A673 (cell line): ENCODE results near the gene CASP9. TPM values are rescaled to one million over a fixed set of nuclear protein-coding genes. Genes with fewer than 3 reads are reported as not detected.

Experiments used
- BruUV-seq: library from RNA; stranded (reverse); fragments of 400-500 nt; replicated peaks from 2 replicates; lab custom pipeline; 2021; lab: Mats Ljungman, UMichigan
- CTCF ChIA-PET: fragments of 300-600 bp; sonication (Branson Sonifier 250); formaldehyde crosslinking; loops from one replicate; lab custom pipeline; 2022; ENCODE audit warnings: antibody characterized with exemption; lab: Charles Lee
- POLR2A ChIA-PET: fragments of 300-600 bp; sonication (Branson Sonifier 250); formaldehyde crosslinking; loops from one replicate; lab custom pipeline; 2022; ENCODE audit warnings: antibody characterized with exemption; ENCODE audit not compliant: low non-redundant PET; lab: Charles Lee
- DNase-seq: peaks from one replicate; pipeline ENCODE4 v3.0.0-alpha.2; 2015; ENCODE audit warnings: low spot score
- H3K27ac ChIP-seq: fragments of 200-600 bp; sonication (generic); 2 replicates; pipeline ENCODE4 v1.5.1; 2016; ENCODE audit warnings: mixed run types, low read depth, mild to moderate bottlenecking, mixed read lengths, antibody characterized with exemption, low read length; ENCODE audit not compliant: poor library complexity, severe bottlenecking
- H3K27me3 ChIP-seq: fragments of 200-600 bp; sonication (generic); replicated peaks from 2 replicates; pipeline ENCODE4 v1.6.1; 2017; ENCODE audit warnings: mixed run types, low read depth, mild to moderate bottlenecking, mixed read lengths, antibody characterized with exemption, low read length; ENCODE audit not compliant: insufficient read depth, poor library complexity
- H3K36me3 ChIP-seq: fragments of 200-600 bp; sonication (generic); 2 replicates; pipeline ENCODE4 v1.6.1; 2016; ENCODE audit warnings: mixed run types, mild to moderate bottlenecking, mixed read lengths, antibody characterized with exemption, low read length; ENCODE audit not compliant: insufficient read depth, poor library complexity, severe bottlenecking
- H3K4me1 ChIP-seq: fragments of 200-600 bp; sonication (generic); 2 replicates; pipeline ENCODE4 v1.6.1; 2017; ENCODE audit warnings: mixed run types, mild to moderate bottlenecking, mixed read lengths, antibody characterized with exemption, low read length; ENCODE audit not compliant: insufficient read depth, poor library complexity, severe bottlenecking
- H3K4me3 ChIP-seq: fragments of 200-600 bp; sonication (generic); 2 replicates; pipeline ENCODE4 v1.5.1; 2016; ENCODE audit warnings: low read depth, mixed run types, mild to moderate bottlenecking, mixed read lengths, low read length; ENCODE audit not compliant: poor library complexity, severe bottlenecking
- H3K9me3 ChIP-seq: fragments of 200-600 bp; sonication (generic); 2 replicates; pipeline ENCODE4 v1.6.1; 2016; ENCODE audit warnings: mixed run types, low read depth, mild to moderate bottlenecking, mixed read lengths, antibody characterized with exemption, low read length; ENCODE audit not compliant: poor library complexity, severe bottlenecking
- EZH2 ChIP-seq: fragments of 200-600 bp; sonication (generic); IDR thresholded peaks from 2 replicates; pipeline ENCODE4 v1.6.1; 2017; ENCODE audit warnings: borderline replicate concordance, low read depth, mild to moderate bottlenecking, mixed read lengths, antibody characterized with exemption, low read length; ENCODE audit not compliant: poor library complexity, severe bottlenecking
- intact Hi-C: fragments of 100-400 bp; cut with micrococcal nuclease; formaldehyde crosslinking; loops from one replicate; pipeline ENCODE4 v1.10.0; 2022; ENCODE audit not compliant: unreplicated experiment
- total RNA-seq: library from RNA; stranded (reverse); gene quantifications from 2 replicates; pipeline ENCODE4 v1.2.3, GENCODE V29; 2021
- TF ChIP-seq, protein P1 (sequence below): fragments of 300-800, 200-600 bp; sonication (generic); conservative IDR thresholded peaks from 2 replicates; pipeline ENCODE4 v1.5.1; 2017; ENCODE audit warnings: low read depth, mild to moderate bottlenecking, antibody characterized with exemption, low read length, moderate library complexity, mixed read lengths

Gene CASP9
- total RNA-seq, 1 experiment from 2014 or later: 7.0 TPM

DNA sequence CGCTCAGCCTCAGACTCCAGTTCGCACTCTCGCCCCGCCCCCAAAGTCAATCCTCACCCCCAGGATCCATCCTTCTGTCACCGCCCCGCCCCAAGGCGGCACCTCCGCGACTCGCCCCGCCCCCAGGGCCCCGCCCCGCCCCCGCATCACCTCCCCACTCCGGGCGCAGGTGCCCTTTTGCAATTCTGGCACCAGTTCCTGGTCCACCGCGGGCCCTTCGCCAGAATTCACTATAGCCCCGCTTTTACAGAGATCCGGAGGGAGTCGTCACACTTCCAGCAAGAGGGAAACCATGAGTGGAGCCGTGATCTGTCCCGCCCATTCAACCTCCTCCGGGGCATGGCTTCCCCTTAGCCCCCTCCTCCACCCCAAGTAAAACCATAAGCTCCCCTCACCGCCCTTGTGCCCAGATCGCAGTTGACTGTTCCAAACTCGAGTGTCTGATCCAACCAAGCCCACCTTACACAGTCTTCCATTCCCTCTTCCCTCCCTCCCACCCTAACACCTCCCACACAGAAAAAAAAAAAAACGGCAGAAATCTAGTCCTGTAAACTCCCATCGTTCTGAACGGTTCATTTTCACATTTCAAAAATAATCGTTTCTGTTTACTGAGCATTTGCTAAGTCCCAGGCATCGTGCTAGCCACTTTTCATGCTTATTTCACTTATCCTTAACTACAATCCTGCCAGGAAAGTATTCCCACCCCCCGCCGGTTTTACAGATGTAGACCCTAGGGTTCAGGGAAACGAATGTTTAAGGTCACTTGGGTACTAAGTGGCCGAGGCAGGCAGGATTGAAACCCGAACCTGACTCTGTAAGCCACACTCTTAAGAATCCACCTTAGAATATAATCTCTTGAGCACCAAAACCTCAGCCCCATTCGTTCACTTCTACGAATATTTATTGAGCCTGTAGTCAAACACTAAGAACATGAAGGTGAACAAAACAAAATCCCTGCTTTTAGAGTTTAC, 1.3 kb upstream of the CASP9 start:
- CTCF ChIA-PET: no interaction called here
- Histone ChIP-seq H3K9me3 (no peaks in the 10 kb centered on the region), H3K27ac (peak overlapping the region; percentile 4), H3K4me3 (peak overlapping the region; percentile 93), H3K27me3 (no peaks in the 10 kb centered on the region), H3K36me3 (no peaks in the 10 kb centered on the region), H3K4me1 (peaks cover 14% of the 10 kb centered on the region)
- no TSS peak for BruUV-seq
- POLR2A ChIA-PET: interaction anchor here (0.7 kb wide), 1 partner anchor 555 kb away, joined by 16 read pairs; no protein-coding TSS in a partner anchor
- TF ChIP-seq, protein P1, sequence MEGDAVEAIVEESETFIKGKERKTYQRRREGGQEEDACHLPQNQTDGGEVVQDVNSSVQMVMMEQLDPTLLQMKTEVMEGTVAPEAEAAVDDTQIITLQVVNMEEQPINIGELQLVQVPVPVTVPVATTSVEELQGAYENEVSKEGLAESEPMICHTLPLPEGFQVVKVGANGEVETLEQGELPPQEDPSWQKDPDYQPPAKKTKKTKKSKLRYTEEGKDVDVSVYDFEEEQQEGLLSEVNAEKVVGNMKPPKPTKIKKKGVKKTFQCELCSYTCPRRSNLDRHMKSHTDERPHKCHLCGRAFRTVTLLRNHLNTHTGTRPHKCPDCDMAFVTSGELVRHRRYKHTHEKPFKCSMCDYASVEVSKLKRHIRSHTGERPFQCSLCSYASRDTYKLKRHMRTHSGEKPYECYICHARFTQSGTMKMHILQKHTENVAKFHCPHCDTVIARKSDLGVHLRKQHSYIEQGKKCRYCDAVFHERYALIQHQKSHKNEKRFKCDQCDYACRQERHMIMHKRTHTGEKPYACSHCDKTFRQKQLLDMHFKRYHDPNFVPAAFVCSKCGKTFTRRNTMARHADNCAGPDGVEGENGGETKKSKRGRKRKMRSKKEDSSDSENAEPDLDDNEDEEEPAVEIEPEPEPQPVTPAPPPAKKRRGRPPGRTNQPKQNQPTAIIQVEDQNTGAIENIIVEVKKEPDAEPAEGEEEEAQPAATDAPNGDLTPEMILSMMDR: no peak
- no peak for TF ChIP-seq EZH2
- intact Hi-C loops: no loop called here
- peak; percentile 14 for DNase-seq

DNA sequence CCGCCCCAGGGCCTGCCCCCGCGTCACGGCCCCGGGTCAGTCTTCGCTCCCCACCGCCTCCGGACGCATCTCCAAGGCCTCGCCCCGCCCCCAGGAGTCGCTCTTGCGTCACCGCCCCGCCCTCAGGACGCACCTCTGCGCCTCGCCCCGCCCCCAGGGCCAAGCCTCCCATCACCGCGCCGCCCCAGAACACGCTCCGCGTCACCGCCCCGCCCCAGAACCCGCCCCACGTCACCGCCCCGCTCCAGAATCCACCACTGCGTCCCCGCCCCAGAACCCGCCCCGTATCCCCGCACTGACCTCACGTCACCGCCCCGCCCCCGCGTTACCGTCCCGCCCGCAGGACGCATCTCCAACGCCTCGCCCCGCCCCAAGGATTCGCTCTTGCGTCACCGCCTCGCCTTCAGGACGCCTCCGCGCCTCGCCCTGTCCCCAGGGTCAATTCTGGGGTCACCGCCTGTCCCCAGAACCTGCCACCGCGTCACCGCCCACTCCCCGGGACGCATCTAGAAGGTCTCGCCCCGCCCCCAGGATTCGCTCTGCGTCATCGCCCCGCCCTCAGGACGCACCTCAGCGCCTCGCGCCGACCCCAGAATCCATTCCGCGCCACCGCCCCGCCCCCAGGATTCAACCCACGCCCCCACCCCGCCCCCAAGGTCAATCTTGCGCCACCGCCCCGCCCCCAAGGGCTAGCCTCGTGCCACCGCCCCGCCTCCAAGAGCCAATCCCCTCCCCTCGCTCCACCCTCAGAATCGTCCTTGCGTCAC, 451 bp upstream of the CASP9 start:
- H3K4me3 ChIP-seq: peak overlapping the region; percentile 93
- CTCF ChIA-PET: no interaction called here
- TF ChIP-seq EZH2: no peak
- TF ChIP-seq, protein P1: no peak
- peaks cover 14% of the 10 kb centered on the region for H3K4me1 ChIP-seq
- BruUV-seq: no TSS peak
- H3K27ac ChIP-seq: peak overlapping the region; percentile 98
- peak; percentile 98 for DNase-seq
- no peaks in the 10 kb centered on the region for H3K9me3 ChIP-seq
- POLR2A ChIA-PET: interaction anchor here (0.7 kb wide), 1 partner anchor 556 kb away, joined by 16 read pairs; no protein-coding TSS in a partner anchor
- intact Hi-C loops: no loop called here
- no peaks in the 10 kb centered on the region for H3K36me3 ChIP-seq
- H3K27me3 ChIP-seq: no peaks in the 10 kb centered on the region

DNA sequence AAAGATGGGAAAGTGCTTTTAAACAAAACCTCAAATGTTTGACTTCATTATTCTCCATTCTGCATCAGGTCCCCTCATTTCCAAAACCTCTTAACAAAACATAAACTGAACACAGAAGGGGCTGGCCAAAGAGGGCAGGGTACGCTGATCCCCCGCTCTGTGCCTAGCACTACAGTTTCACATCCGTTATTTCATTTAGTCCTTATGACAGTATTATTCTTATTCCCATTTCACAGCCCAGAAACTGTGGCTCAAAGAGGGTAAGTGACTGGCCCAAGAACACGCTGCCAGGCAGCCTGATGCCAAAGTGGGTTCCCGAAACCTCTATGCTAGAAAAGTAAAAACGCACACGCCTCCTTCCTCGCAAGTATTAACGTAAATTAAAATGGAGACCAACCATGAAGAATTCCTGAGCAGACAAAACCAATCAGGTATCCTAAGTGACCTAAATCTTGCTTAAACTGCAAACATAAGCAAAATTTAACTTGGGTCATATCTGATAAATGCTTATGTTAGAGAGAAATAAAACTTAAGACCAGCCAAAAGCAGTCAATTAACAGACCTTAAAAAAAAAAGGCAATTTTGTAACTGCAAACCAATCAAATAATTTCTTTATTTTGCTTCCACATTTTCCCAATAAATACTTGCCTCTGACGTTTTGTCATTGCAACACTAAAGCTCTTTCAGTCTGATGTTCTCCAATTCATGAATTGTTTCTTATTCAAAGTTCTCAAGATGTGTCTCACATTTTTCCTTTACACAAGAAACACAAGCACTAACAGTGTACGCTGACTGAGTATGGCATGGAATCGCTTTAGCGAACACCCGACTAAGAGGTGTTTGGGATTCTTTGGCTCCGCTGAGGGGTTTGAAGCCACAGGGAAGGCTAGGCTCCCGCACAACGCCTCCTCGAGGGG, 653 bp downstream of the CASP9 start:
- H3K9me3 ChIP-seq: no peaks in the 10 kb centered on the region
- H3K27ac ChIP-seq: peak overlapping the region; percentile 79
- no peaks in the 10 kb centered on the region for H3K27me3 ChIP-seq
- TF ChIP-seq, protein P1: no peak
- no peak for TF ChIP-seq EZH2
- TSS peak; percentile 55 for BruUV-seq
- H3K4me3 ChIP-seq: peak overlapping the region; percentile 93
- peak; percentile 51 for DNase-seq
- H3K4me1 ChIP-seq: peaks cover 14% of the 10 kb centered on the region
- ChIA-PET CTCF (no interaction called here), POLR2A (no interaction called here)
- H3K36me3 ChIP-seq: no peaks in the 10 kb centered on the region
- intact Hi-C loops: no loop called here
